Urothelium cell line (cell line): ENCODE measurements around the gene REEP6.
"Not testable (repeated sequence)": the region's sequence is repeated elsewhere in the genome, so short reads cannot be mapped to it uniquely, and the experiment has no call there.

Experiments used
- DNase-seq: peaks from one replicate; pipeline ENCODE4 v3.0.0; 2011; ENCODE audit warnings: low spot score, mixed read lengths
- FAIRE-seq: peaks from 2 replicates; lab custom pipeline; 2011; peaks lifted over from hg19 to GRCh38; lab: Jason Lieb, UNC

REEP6 gene

GRCh38 chr19:1471515-1472160 lies 19.3 kb upstream of the REEP6 start:
- DNase-seq: no peak
- FAIRE-seq: no peak

GRCh38 chr19:1472231-1473084 lies 18.5 kb upstream of the REEP6 start:
- no peak for FAIRE-seq
- no peak for DNase-seq

- FAIRE-seq: no peak
- DNase-seq: no peak
These were observed 17.7 kb upstream of the REEP6 start for GRCh38 chr19:1473085-1473851.

- no peak for FAIRE-seq
These were observed 16.8 kb upstream of the REEP6 start for GRCh38 chr19:1474011-1474764.

GRCh38 chr19:1474765-1475351 lies 16.1 kb upstream of the REEP6 start:
- no peak for DNase-seq
- FAIRE-seq: no peak

More at GRCh38 chr19:1474011-1474764, 16.8 kb upstream of the REEP6 start:
- DNase-seq: no peak

- DNase-seq: no peak
- FAIRE-seq: no peak
These were observed 15.1 kb upstream of the REEP6 start for GRCh38 chr19:1475751-1476437.

- not testable (repeated sequence) for FAIRE-seq, DNase-seq
These were observed 13.9 kb upstream of the REEP6 start for GRCh38 chr19:1477056-1477455.

GRCh38 chr19:1478934-1479707 lies 11.9 kb upstream of the REEP6 start, which contains the start of gene C19orf25:
C19orf25 (minus strand) TSS chr19:1479215; CDS start chr19:1478903, 312 bp downstream.
- FAIRE-seq (peak; percentile 84), DNase-seq (peak; percentile 90)

- FAIRE-seq (no peak), DNase-seq (no peak)
These were observed 9.6 kb upstream of the REEP6 start for GRCh38 chr19:1481224-1481892.

- no peak for FAIRE-seq
- no peak for DNase-seq
These were observed 9.1 kb upstream of the REEP6 start for GRCh38 chr19:1481893-1482360.

GRCh38 chr19:1482361-1483130 lies 8.4 kb upstream of the REEP6 start:
- FAIRE-seq: no peak
- no peak for DNase-seq

GRCh38 chr19:1483131-1483978 lies 7.6 kb upstream of the REEP6 start:
- FAIRE-seq: no peak
- DNase-seq: no peak

GRCh38 chr19:1483979-1484428 lies 7.0 kb upstream of the REEP6 start:
- DNase-seq (no peak), FAIRE-seq (no peak)

- no peak for DNase-seq
- FAIRE-seq: no peak
These were observed 4.0 kb upstream of the REEP6 start for GRCh38 chr19:1486720-1487575.

GRCh38 chr19:1487576-1488281 lies 3.3 kb upstream of the REEP6 start:
- DNase-seq: no peak
- no peak for FAIRE-seq
